ENCODE measurements around the gene ADCY7. TPM values are rescaled to one million over a fixed set of nuclear protein-coding genes. Genes with fewer than 3 reads are reported as not detected.

Gene ADCY7
- total RNA-seq, 1 experiment from 2014 or later = 5.5 TPM

- H3K36me3 ChIP-seq (ENCODE audit: insufficient read depth, low read length, poor library complexity, severe bottlenecking) = peaks cover 55% of the 10 kb centered on the region
- H3K9me3 ChIP-seq (ENCODE audit: low read depth, low read length, poor library complexity, severe bottlenecking) = no peaks in the 10 kb centered on the region
- ChIA-PET POLR2A (ENCODE audit: low non-redundant PET) (interaction anchor here (0.5 kb wide), 1 partner anchor 45 kb away, joined by 3 read pairs; no protein-coding TSS in a partner anchor), CTCF (no interaction called here)
- no peak for TF ChIP-seq CTCF (conservative IDR thresholded peaks at IDR 0.05; ENCODE audit: low read depth, low read length)
- no peak for TF ChIP-seq EZH2 (IDR thresholded peaks at IDR 0.05; ENCODE audit: borderline replicate concordance, low read depth, low read length, poor library complexity, severe bottlenecking)
- peak; percentile 26 for DNase-seq (ENCODE audit: low spot score)
- no TSS peak for BruUV-seq (replicated peaks)
- H3K4me3 ChIP-seq (ENCODE audit: low read depth, low read length, poor library complexity, severe bottlenecking) = no peak overlapping the region
- H3K27me3 ChIP-seq (replicated peaks; ENCODE audit: insufficient read depth, low read depth, low read length, poor library complexity) = no peaks in the 10 kb centered on the region
- no peak overlapping the region for H3K27ac ChIP-seq (ENCODE audit: low read depth, low read length, poor library complexity, severe bottlenecking)
- H3K4me1 ChIP-seq (ENCODE audit: insufficient read depth, low read length, poor library complexity, severe bottlenecking) = no peaks in the 10 kb centered on the region
- intact Hi-C loops (cut with micrococcal nuclease; ENCODE audit: unreplicated experiment) = loop anchor here (5.0 to 10.0 kb wide), 2 partner anchors 139 to 326 kb away; partner anchors contain the start of gene CNEP1R1
Observed at GRCh38 chr16:50351116-50351515, 84.8 kb downstream of the ADCY7 start.

- H3K9me3 ChIP-seq (ENCODE audit: low read depth, low read length, poor library complexity, severe bottlenecking) = no peaks in the 10 kb centered on the region
- POLR2A ChIA-PET (ENCODE audit: low non-redundant PET) = no interaction called here
- H3K36me3 ChIP-seq (ENCODE audit: insufficient read depth, low read length, poor library complexity, severe bottlenecking) = peaks cover 55% of the 10 kb centered on the region
- no peak for TF ChIP-seq CTCF (conservative IDR thresholded peaks at IDR 0.05; ENCODE audit: low read depth, low read length)
- TF ChIP-seq EZH2 (IDR thresholded peaks at IDR 0.05; ENCODE audit: borderline replicate concordance, low read depth, low read length, poor library complexity, severe bottlenecking) = no peak
- no peaks in the 10 kb centered on the region for H3K27me3 ChIP-seq (replicated peaks; ENCODE audit: insufficient read depth, low read depth, low read length, poor library complexity)
- CTCF ChIA-PET = no interaction called here
- no peak for DNase-seq (ENCODE audit: low spot score)
- no peak overlapping the region for H3K4me3 ChIP-seq (ENCODE audit: low read depth, low read length, poor library complexity, severe bottlenecking)
- BruUV-seq (replicated peaks) = no TSS peak
- no peak overlapping the region for H3K27ac ChIP-seq (ENCODE audit: low read depth, low read length, poor library complexity, severe bottlenecking)
- intact Hi-C loops (cut with micrococcal nuclease; ENCODE audit: unreplicated experiment) = loop anchor here (5.0 to 10.0 kb wide), 2 partner anchors 140 to 327 kb away; partner anchors contain the start of gene CNEP1R1
- H3K4me1 ChIP-seq (ENCODE audit: insufficient read depth, low read length, poor library complexity, severe bottlenecking) = no peaks in the 10 kb centered on the region
Observed at GRCh38 chr16:50351952-50352351, 85.6 kb downstream of the ADCY7 start.

GRCh38 chr16:50354082-50354481 is 87.7 kb downstream of the ADCY7 start:
- intact Hi-C loops (cut with micrococcal nuclease; ENCODE audit: unreplicated experiment) = loop anchor here (5.0 to 10.0 kb wide), 2 partner anchors 142 to 329 kb away; partner anchors contain the start of gene CNEP1R1
- H3K4me3 ChIP-seq (ENCODE audit: low read depth, low read length, poor library complexity, severe bottlenecking) = no peak overlapping the region
- BruUV-seq (replicated peaks) = no TSS peak
- H3K27me3 ChIP-seq (replicated peaks; ENCODE audit: insufficient read depth, low read depth, low read length, poor library complexity) = no peaks in the 10 kb centered on the region
- peaks cover 70% of the 10 kb centered on the region for H3K36me3 ChIP-seq (ENCODE audit: insufficient read depth, low read length, poor library complexity, severe bottlenecking)
- DNase-seq (ENCODE audit: low spot score) = no peak
- no peak overlapping the region for H3K27ac ChIP-seq (ENCODE audit: low read depth, low read length, poor library complexity, severe bottlenecking)
- ChIA-PET CTCF (interaction anchor here (1.0 to 1.8 kb wide), 5 partner anchors 16 to 452 kb away, joined by 4 to 10 read pairs (median 5); partner anchors contain the start of gene CNEP1R1), POLR2A (ENCODE audit: low non-redundant PET) (no interaction called here)
- TF ChIP-seq EZH2 (IDR thresholded peaks at IDR 0.05; ENCODE audit: borderline replicate concordance, low read depth, low read length, poor library complexity, severe bottlenecking) (no peak), CTCF (conservative IDR thresholded peaks at IDR 0.05; ENCODE audit: low read depth, low read length) (no peak)
- H3K9me3 ChIP-seq (ENCODE audit: low read depth, low read length, poor library complexity, severe bottlenecking) = no peaks in the 10 kb centered on the region
- H3K4me1 ChIP-seq (ENCODE audit: insufficient read depth, low read length, poor library complexity, severe bottlenecking) = no peaks in the 10 kb centered on the region
